K562 (cell line): ENCODE measurements around the gene FEM1B. TPM values are rescaled to one million over a fixed set of nuclear protein-coding genes. Genes with fewer than 3 reads are reported as not detected.

ENCODE experiments used
- ATAC-seq: fragments of 200-7000 bp; cut with Tn5 transposase; 3 replicates; pipeline ENCODE4 v1.9.1; 2020; ENCODE audit warnings: moderate library complexity
- BruUV-seq: library from RNA; stranded (reverse); fragments of 400-500 nt; replicated peaks from 2 replicates; lab custom pipeline; 2021; lab: Mats Ljungman, UMichigan
- CTCF ChIA-PET: fragments of 300-600 bp; formaldehyde crosslinking; extraction: SDS; loops from one replicate; lab custom pipeline; 2021; ENCODE audit warnings: low intra/inter-chr PET ratio; lab: Yijun Ruan, JAX
- POLR2A ChIA-PET: fragments of 300-600, 350-650 bp; sonication (Branson Sonifier 250); formaldehyde crosslinking; extraction: SDS; loops from one replicate; lab custom pipeline; 2021; ENCODE audit warnings: antibody characterized with exemption, inconsistent platforms; lab: Yijun Ruan, JAX
- DNase-seq, 4 experiments: peaks; one replicate each; pipeline versions ENCODE4 v3.0.0 to v3.0.0-alpha.2; 2011 to 2018; ENCODE audit warnings: low spot score in 3 of 4, mixed read lengths in 3 of 4; ENCODE audit errors: extremely low read depth in 1 of 4
- FAIRE-seq: peaks from 2 replicates; lab custom pipeline; 2011; peaks lifted over from hg19 to GRCh38; lab: Jason Lieb, UNC
- H2AFZ ChIP-seq: 2 replicates; pipeline ENCODE4 v1.6.0; 2011; ENCODE audit warnings: low read depth, low read length, control low read depth, inconsistent platforms
- H3K27ac ChIP-seq: fragments of 200-600 bp; 3 replicates; pipeline ENCODE4 v1.8.0; 2011; ENCODE audit warnings: low read depth, mild to moderate bottlenecking, control low read depth, inconsistent platforms, low read length, moderate library complexity, mixed read lengths; ENCODE audit errors: extremely low read depth
- H3K27me3 ChIP-seq, 2 experiments: fragments of 300-600 bp in 1 of 2; 2 replicates in 1 of 2; 3 replicates in 1 of 2; pipeline versions ENCODE4 v1.6.0 to v1.8.0; 2011; ENCODE audit warnings: inconsistent platforms in 2 of 2, low read length in 2 of 2, mild to moderate bottlenecking in 1 of 2, mixed read lengths in 1 of 2, moderate library complexity in 1 of 2; ENCODE audit not compliant: control insufficient read depth in 2 of 2, insufficient read depth in 2 of 2
- H3K36me3 ChIP-seq: fragments of 300-600 bp; 3 replicates; pipeline ENCODE4 v1.8.0; 2011; ENCODE audit warnings: mild to moderate bottlenecking, low read length, inconsistent platforms; ENCODE audit not compliant: control insufficient read depth, insufficient read depth
- H3K4me1 ChIP-seq, 2 experiments: fragments of 200-600 bp in 1 of 2; replicated peaks in 1 of 2; 2 replicates in 1 of 2; 3 replicates in 1 of 2; pipeline versions ENCODE4 v1.5.1 to v1.8.0; 2011; ENCODE audit warnings: inconsistent platforms in 2 of 2, low read length in 2 of 2, mild to moderate bottlenecking in 1 of 2, mixed read lengths in 1 of 2, moderate library complexity in 1 of 2; ENCODE audit not compliant: control insufficient read depth in 2 of 2, insufficient read depth in 2 of 2
- H3K4me2 ChIP-seq: 2 replicates; pipeline ENCODE4 v1.6.1; 2011; ENCODE audit warnings: low read length, control low read depth, inconsistent platforms, mixed read lengths; ENCODE audit not compliant: insufficient read depth
- H3K4me3 ChIP-seq: fragments of 200-600 bp; sonication (generic), shearing (Covaris generic); 2 replicates; pipeline ENCODE4 v1.5.1; 2016; ENCODE audit warnings: control low read depth, inconsistent platforms
- H3K79me2 ChIP-seq: fragments of 200-600 bp; 3 replicates; pipeline ENCODE4 v1.8.0; 2011; ENCODE audit warnings: low read length, inconsistent platforms; ENCODE audit not compliant: control insufficient read depth, insufficient read depth
- H3K9ac ChIP-seq, 2 experiments: 2 replicates each; pipeline versions ENCODE4 v1.6.0 to v1.6.1; 2011; ENCODE audit warnings: low read depth in 2 of 2, low read length in 2 of 2, control low read depth in 1 of 2, inconsistent platforms in 1 of 2, mild to moderate bottlenecking in 1 of 2, mixed read lengths in 1 of 2; ENCODE audit not compliant: insufficient read depth in 1 of 2
- H3K9me1 ChIP-seq: one replicate; pipeline ENCODE4 v1.6.0; 2011; ENCODE audit warnings: inconsistent platforms, mild to moderate bottlenecking, low read length, moderate library complexity; ENCODE audit not compliant: control insufficient read depth, insufficient read depth
- H3K9me3 ChIP-seq: replicated peaks from 2 replicates; pipeline ENCODE4 v1.5.1; 2011; ENCODE audit warnings: low read depth, low read length, inconsistent platforms; ENCODE audit not compliant: control insufficient read depth, insufficient read depth
- H4K20me1 ChIP-seq: replicated peaks from 2 replicates; pipeline ENCODE4 v1.6.1; 2011; ENCODE audit warnings: low read length, inconsistent platforms, mixed read lengths; ENCODE audit not compliant: control insufficient read depth, insufficient read depth
- ADNP ChIP-seq: fragments of 200-800 bp; sonication (Bioruptor generic); IDR thresholded peaks from 2 replicates; pipeline ENCODE4 v1.6.1; 2016; ENCODE audit warnings: missing genetic modification characterization, missing compliant biosample characterization
- BCL6 ChIP-seq: fragments of 250-450 bp; sonication (Bioruptor Pico); IDR thresholded peaks from 2 replicates; pipeline ENCODE4 v1.4.0; 2020
- CEBPB ChIP-seq: fragments of 450-650 bp; IDR thresholded peaks from 2 replicates; pipeline ENCODE4 v1.6.1; 2016; ENCODE audit warnings: missing genetic modification characterization, missing compliant biosample characterization
- KLF10 ChIP-seq: fragments of 250-450 bp; sonication (Bioruptor Pico); IDR thresholded peaks from 2 replicates; pipeline ENCODE4 v1.6.1; 2021; ENCODE audit warnings: matching md5 sums
- PHF8 ChIP-seq: fragments of 200-600 bp; sonication (generic); IDR thresholded peaks from 2 replicates; pipeline ENCODE4 v1.6.1; 2012; ENCODE audit warnings: mixed run types, mild to moderate bottlenecking, inconsistent platforms, low read length, moderate library complexity, borderline replicate concordance
- STAT6 ChIP-seq: sonication (generic); formaldehyde crosslinking; IDR thresholded peaks from 2 replicates; pipeline ENCODE4 v1.8.1; 2023; ENCODE audit warnings: mild to moderate bottlenecking, missing genetic modification reagents
- ZNF436 ChIP-seq: fragments of 250-450, 450-650 bp; sonication (Bioruptor Pico); formaldehyde crosslinking; IDR thresholded peaks from 2 replicates; pipeline ENCODE4 v1.7.0; 2020; ENCODE audit warnings: mild to moderate bottlenecking
- ZNF507 ChIP-seq: conservative IDR thresholded peaks from 2 replicates; pipeline ENCODE4 v1.6.1; 2017; ENCODE audit warnings: missing genetic modification characterization, missing compliant biosample characterization
- WGBS: fragments of 100-300 bp; shearing (Covaris generic); methylation state at CpG from one replicate; pipeline ENCODE4 v1.1.6; 2016; ENCODE audit warnings: low coverage, mixed read lengths; ENCODE audit not compliant: insufficient coverage; ENCODE audit errors: missing lambda C conversion rate; 5-methylcytosine and 5-hydroxymethylcytosine counted together
- in situ Hi-C: fragments of 300-500 bp; cut with MboI; formaldehyde crosslinking; loops from 4 replicates; pipeline ENCODE4 v1.15.0; 2018; ENCODE audit warnings: inconsistent platforms, mixed read lengths
- intact Hi-C: fragments of 100-400 bp; cut with micrococcal nuclease; formaldehyde crosslinking; loops from 2 replicates; pipeline ENCODE4 v1.14.2; 2022
- polyA plus RNA-seq, 8 experiments: library from polyadenylated mRNA; depleted of rRNA in 4 of 8; stranded (reverse) in 5 of 8; unstranded in 3 of 8; fragments of >200 nt; fragmentation: Nextera tagmentation in 2 of 8; fragmentation: Illumina TruSeq in 1 of 8; extraction: Ambion mirVana in 2 of 8; extraction: Trizol in 1 of 8; gene quantifications; 2 replicates each; pipeline versions ENCODE4 v1.2.1 to v1.2.3, GENCODE V29; 2011 to 2014; ENCODE audit warnings: inconsistent platforms in 1 of 8, missing spikeins in 1 of 8
- total RNA-seq, 7 experiments: library from RNA; depleted of rRNA in 6 of 7; stranded (reverse); fragments of >200 nt in 6 of 7; fragmentation: Illumina TruSeq in 2 of 7; extraction: Trizol in 2 of 7; gene quantifications; 2 replicates each; pipeline versions ENCODE4 v1.2.1 to v1.2.3, GENCODE V29; 2011 to 2021; ENCODE audit warnings: low replicate concordance in 1 of 7

The FEM1B gene
- total and polyA plus RNA-seq, 9 of the 15 experiments (the other 6 are each of a cell fraction or from before 2014, with no cell fraction given): 5.9 to 61.6 (median 20.1) TPM

- Histone ChIP-seq H3K36me3 (peaks cover 60% of the 10 kb centered on the region), H3K9me1 (peaks cover 3% of the 10 kb centered on the region), H4K20me1 (peaks cover 6% of the 10 kb centered on the region; the same call in 1 of the 2 replicates), H3K27ac (no peak overlapping the region), H3K4me2 (no peak overlapping the region), H3K9ac (no peak overlapping the region), H3K4me1 (peaks cover 0 to 1% of the 10 kb centered on the region in 2 experiments; a peak in 1 of 5 replicates), H3K9me3 (peaks cover 5% of the 10 kb centered on the region), H2AFZ (no peak overlapping the region), H3K79me2 (peaks cover 73% of the 10 kb centered on the region), H3K27me3 (no peaks in the 10 kb centered on the region), H3K4me3 (no peak overlapping the region)
- ChIA-PET CTCF (no interaction called here), POLR2A (interaction anchor here (0.5 to 2.5 kb wide), 3 partner anchors 9 to 15 kb away, joined by 3 to 8 read pairs (median 8); partner anchors contain the start of gene FEM1B)
- in situ Hi-C loops (no loop called here), intact Hi-C loops (no loop called here)
- no TSS peak for BruUV-seq
- TF ChIP-seq ZNF436 (no peak), CEBPB (tag) (peak; percentile 51; the same call in 1 of the 2 replicates)
- DNase-seq: no peak
- no peak for ATAC-seq
- no peak for FAIRE-seq
- 94% methylated on average over 14 of the region's 14 CpGs for WGBS
These were observed 12.2 kb downstream of the FEM1B start for GRCh38 chr15:68289621-68290352.

DNA sequence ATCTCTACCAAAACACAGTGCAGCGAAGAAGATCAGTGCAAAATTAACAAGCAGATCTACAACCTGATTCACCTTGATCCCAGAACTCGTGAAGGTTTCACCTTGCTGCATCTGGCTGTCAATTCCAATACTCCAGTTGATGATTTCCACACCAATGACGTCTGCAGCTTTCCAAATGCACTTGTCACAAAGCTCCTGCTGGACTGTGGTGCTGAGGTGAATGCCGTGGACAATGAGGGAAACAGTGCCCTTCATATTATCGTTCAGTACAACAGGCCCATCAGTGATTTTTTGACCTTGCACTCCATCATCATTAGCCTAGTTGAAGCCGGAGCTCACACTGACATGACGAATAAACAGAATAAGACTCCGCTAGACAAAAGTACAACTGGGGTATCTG lies 13.2 kb downstream of the FEM1B start:
- ChIA-PET POLR2A (interaction anchor here (3.1 kb wide), 1 partner anchor 9 kb away, joined by 12 read pairs; no protein-coding TSS in a partner anchor), CTCF (no interaction called here)
- whole genome bisulfite sequencing: 96% methylated on average over 8 of the region's 8 CpGs
- peaks cover 51% of the 10 kb centered on the region for H3K36me3 ChIP-seq
- H3K27ac ChIP-seq: no peak overlapping the region
- no peak overlapping the region for H3K9ac ChIP-seq
- H4K20me1 ChIP-seq: peaks cover 6% of the 10 kb centered on the region; the same call in 1 of the 2 replicates
- peaks cover 64% of the 10 kb centered on the region for H3K79me2 ChIP-seq
- in situ Hi-C loops (no loop called here), intact Hi-C loops (no loop called here)
- DNase-seq (no peak), ATAC-seq (no peak), FAIRE-seq (no peak)
- BruUV-seq: TSS peak; percentile 1
- H3K4me3 ChIP-seq: no peak overlapping the region
- H2AFZ ChIP-seq: no peak overlapping the region
- no peaks in the 10 kb centered on the region for H3K9me3 ChIP-seq
- no peak overlapping the region for H3K4me2 ChIP-seq
- H3K27me3 ChIP-seq: no peaks in the 10 kb centered on the region
- peaks cover 3% of the 10 kb centered on the region for H3K9me1 ChIP-seq
- no peaks in the 10 kb centered on the region; a peak in 1 of 5 replicates for H3K4me1 ChIP-seq
- TF ChIP-seq ZNF507 (tag) (no peak), PHF8 (no peak), STAT6 (CRISPR knock-in tag) (no peak), BCL6 (CRISPR knock-in tag) (no peak), ADNP (tag) (no peak), KLF10 (CRISPR knock-in tag) (no peak)
